ENCODE results near the gene GRIP1. TPM values are rescaled to one million over a fixed set of nuclear protein-coding genes. Genes with fewer than 3 reads are reported as not detected.

GRIP1 gene
- total RNA-seq, 2 donors from 2014 or later: 5.2 to 19.5 TPM

DNA sequence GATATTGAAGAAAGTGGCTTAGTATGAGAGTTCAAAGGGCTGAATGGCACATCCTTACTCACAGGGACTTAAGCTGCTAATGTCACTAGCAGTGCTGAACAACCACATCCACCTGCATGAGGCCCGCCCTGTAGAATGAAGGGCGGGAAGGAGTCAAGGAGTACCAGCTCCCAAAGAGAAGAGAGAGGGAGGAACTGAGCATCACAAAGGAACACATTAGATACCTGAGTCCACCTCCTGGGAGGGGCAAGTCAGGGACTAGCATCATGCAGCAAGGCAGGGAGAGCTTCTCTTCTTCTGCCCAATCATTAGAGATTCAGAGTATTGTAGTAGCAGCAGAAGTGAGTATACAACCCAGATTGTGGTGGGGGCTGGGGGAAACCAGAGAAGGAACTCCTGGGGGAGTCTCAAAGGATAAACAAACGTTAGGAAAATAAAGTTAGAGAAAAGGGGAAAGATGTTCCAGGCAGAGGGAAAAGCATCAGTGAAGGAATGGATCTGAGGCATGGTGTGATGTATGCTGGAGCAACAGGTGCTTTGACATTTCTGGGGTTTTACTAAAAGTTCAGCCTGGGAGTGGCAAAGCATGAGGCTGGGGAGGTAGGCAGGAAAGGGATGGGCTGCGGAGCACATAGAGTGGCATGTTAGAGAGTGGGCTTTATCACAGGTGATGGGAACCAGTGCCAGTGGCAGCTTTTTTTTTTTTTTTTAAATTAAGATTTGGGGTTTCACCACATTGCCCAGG, 21.0 kb upstream of the GRIP1 start:
- Histone ChIP-seq H3K27ac (no peak overlapping the region), H3K9me3 (no peaks in the 10 kb centered on the region), H3K27me3 (replicated peaks; ENCODE audit: insufficient read depth) (no peaks in the 10 kb centered on the region), H3K36me3 (no peaks in the 10 kb centered on the region), H3K4me3 (no peak overlapping the region), H3K4me1 (replicated peaks) (no peaks in the 10 kb centered on the region)
- TF ChIP-seq POLR2AphosphoS5 (IDR thresholded peaks at IDR 0.05) (no peak), POLR2A (IDR thresholded peaks at IDR 0.05) (no peak)
- TF ChIP-seq, protein P1, sequence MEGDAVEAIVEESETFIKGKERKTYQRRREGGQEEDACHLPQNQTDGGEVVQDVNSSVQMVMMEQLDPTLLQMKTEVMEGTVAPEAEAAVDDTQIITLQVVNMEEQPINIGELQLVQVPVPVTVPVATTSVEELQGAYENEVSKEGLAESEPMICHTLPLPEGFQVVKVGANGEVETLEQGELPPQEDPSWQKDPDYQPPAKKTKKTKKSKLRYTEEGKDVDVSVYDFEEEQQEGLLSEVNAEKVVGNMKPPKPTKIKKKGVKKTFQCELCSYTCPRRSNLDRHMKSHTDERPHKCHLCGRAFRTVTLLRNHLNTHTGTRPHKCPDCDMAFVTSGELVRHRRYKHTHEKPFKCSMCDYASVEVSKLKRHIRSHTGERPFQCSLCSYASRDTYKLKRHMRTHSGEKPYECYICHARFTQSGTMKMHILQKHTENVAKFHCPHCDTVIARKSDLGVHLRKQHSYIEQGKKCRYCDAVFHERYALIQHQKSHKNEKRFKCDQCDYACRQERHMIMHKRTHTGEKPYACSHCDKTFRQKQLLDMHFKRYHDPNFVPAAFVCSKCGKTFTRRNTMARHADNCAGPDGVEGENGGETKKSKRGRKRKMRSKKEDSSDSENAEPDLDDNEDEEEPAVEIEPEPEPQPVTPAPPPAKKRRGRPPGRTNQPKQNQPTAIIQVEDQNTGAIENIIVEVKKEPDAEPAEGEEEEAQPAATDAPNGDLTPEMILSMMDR (IDR thresholded peaks at IDR 0.05): no peak
- DNase-seq (ENCODE audit: low spot score): no peak
- WGBS: 88% methylated on average over 4 of the region's 4 CpGs
- intact Hi-C loops (cut with DNase I): no loop called here

DNA sequence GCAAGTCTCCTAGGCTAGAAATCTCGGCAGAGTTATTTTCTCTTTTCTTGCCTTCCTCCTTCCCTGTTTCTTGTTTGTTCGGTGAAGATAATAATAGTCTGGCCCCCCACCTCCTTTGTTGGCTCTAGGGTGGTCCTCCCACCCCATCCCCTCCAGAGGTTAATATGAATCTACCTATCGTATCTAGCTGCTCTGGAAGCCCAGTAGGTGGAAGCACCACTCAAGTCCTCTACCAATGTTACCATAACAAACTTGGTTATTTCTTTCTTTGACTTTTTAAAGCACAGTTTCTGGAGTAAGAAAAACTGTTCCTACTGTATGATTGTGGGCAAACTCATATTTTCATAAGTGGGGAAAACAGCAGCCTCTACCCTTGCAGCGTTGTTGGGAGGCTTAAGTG, 19.7 kb upstream of the GRIP1 start:
- intact Hi-C loops (cut with DNase I): no loop called here
- DNase-seq (ENCODE audit: low spot score): no peak
- no peak overlapping the region for H3K4me3 ChIP-seq
- H3K27ac ChIP-seq: no peak overlapping the region
- TF ChIP-seq POLR2A (IDR thresholded peaks at IDR 0.05) (no peak), POLR2AphosphoS5 (IDR thresholded peaks at IDR 0.05) (no peak)
- TF ChIP-seq, protein P1 (IDR thresholded peaks at IDR 0.05): no peak
- no peaks in the 10 kb centered on the region for H3K9me3 ChIP-seq
- H3K27me3 ChIP-seq (replicated peaks; ENCODE audit: insufficient read depth): no peaks in the 10 kb centered on the region
- H3K36me3 ChIP-seq: no peaks in the 10 kb centered on the region
- no peaks in the 10 kb centered on the region for H3K4me1 ChIP-seq (replicated peaks)
- 79% methylated on average over 4 of the region's 4 CpGs for WGBS

GRCh38 chr12:66697404-66697803, 18.5 kb upstream of the GRIP1 start:
- Histone ChIP-seq H3K9me3 (no peaks in the 10 kb centered on the region), H3K27ac (no peak overlapping the region), H3K36me3 (no peaks in the 10 kb centered on the region), H3K27me3 (replicated peaks; ENCODE audit: insufficient read depth) (no peaks in the 10 kb centered on the region), H3K4me1 (replicated peaks) (no peaks in the 10 kb centered on the region), H3K4me3 (no peak overlapping the region)
- TF ChIP-seq POLR2A (IDR thresholded peaks at IDR 0.05): no peak
- TF ChIP-seq, protein P1 (IDR thresholded peaks at IDR 0.05): no peak
- intact Hi-C loops (cut with DNase I): no loop called here
- no peak for DNase-seq (ENCODE audit: low spot score)
- WGBS: 85% methylated on average over 3 of the region's 3 CpGs

DNA sequence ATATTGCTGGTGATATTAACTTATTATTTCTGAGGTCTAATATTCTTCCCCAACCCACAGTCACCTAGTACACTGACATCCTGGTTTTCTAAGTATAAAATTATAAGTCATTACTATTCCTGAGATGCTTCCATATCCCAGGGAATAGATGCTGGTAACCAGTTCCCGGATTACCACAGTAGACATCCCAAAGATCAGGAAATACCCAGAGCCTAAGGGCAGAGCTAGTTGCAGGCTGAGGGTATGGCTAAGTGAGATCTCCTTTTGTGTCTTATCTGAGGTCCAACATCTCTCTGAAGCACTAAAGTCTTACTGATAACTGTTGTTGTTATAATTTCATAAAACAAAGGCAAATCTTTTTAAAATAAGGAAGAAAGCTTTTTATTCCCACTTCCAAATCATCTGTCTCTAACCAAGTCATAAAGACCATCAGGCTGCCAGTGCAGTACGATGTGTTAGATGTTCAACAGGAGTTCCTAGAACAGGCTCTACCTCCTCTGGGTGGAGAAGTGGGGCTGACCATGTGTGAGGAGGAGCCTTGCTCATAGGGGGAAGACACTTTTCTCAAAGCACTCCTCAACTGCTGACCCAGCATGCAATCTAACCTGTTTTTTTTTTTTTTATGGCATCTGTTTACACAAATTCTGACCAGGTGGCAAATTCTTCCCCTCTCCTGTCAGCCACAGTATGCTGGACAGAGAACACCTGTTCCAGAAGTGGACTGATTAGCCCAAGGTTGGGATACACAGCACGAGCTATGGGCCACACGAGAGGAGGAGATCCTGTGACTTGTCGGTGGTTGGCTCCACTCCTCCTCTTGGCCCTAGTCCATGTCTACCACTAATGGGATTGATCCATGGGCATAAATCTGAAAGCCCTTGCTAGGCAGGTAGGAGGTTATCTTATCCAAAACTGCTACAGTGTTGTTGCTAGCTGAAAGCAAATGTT, 16.1 kb upstream of the GRIP1 start:
- intact Hi-C loops (cut with DNase I): no loop called here

More for the DNA sequence above, 16.1 kb upstream of the GRIP1 start:
- Histone ChIP-seq H3K27me3 (replicated peaks; ENCODE audit: insufficient read depth) (no peaks in the 10 kb centered on the region), H3K9me3 (no peaks in the 10 kb centered on the region), H3K4me1 (replicated peaks) (no peaks in the 10 kb centered on the region), H3K27ac (no peak overlapping the region), H3K36me3 (no peaks in the 10 kb centered on the region), H3K4me3 (no peak overlapping the region)
- TF ChIP-seq POLR2A (IDR thresholded peaks at IDR 0.05) (no peak), POLR2AphosphoS5 (IDR thresholded peaks at IDR 0.05) (no peak)
- TF ChIP-seq, protein P1 (IDR thresholded peaks at IDR 0.05): no peak
- DNase-seq (ENCODE audit: low spot score): no peak
- WGBS: 74% methylated on average over 5 of the region's 5 CpGs

Measured in prostate gland (tissue), 2 donors.